MM.1S (cell line): ENCODE results near the gene XAGE2.
"Not testable (repeated sequence)": the region's sequence is repeated elsewhere in the genome, so short reads cannot be mapped to it uniquely, and the experiment has no call there.

ENCODE experiments used
- DNase-seq: peaks from one replicate; pipeline ENCODE4 v3.0.0-alpha.2; 2015
- H2AFZ ChIP-seq: fragments of 300-600 bp; sonication (generic); 2 replicates; pipeline ENCODE4 v1.6.0; 2016; ENCODE audit warnings: antibody characterized with exemption, low read length
- H3F3A ChIP-seq: fragments of 300-600 bp; sonication (generic); 2 replicates; pipeline ENCODE4 v1.6.1; 2016; ENCODE audit warnings: mild to moderate bottlenecking, antibody characterized with exemption, low read length, moderate library complexity, mixed read lengths; ENCODE audit not compliant: insufficient read depth
- H3K27ac ChIP-seq: fragments of 300-600 bp; sonication (generic); 2 replicates; pipeline ENCODE4 v1.5.1; 2016; ENCODE audit warnings: mild to moderate bottlenecking, low read length
- H3K27me3 ChIP-seq: fragments of 300-600 bp; sonication (generic); replicated peaks from 2 replicates; pipeline ENCODE4 v1.6.0; 2016; ENCODE audit warnings: low read length; ENCODE audit not compliant: insufficient read depth
- H3K36me3 ChIP-seq: fragments of 300-600 bp; sonication (generic); replicated peaks from 2 replicates; pipeline ENCODE4 v1.6.1; 2016; ENCODE audit warnings: mild to moderate bottlenecking, low read length, mixed read lengths; ENCODE audit not compliant: insufficient read depth
- H3K4me1 ChIP-seq: fragments of 300-600 bp; sonication (generic); 2 replicates; pipeline ENCODE4 v1.6.1; 2016; ENCODE audit warnings: low read length, mixed read lengths
- H3K4me2 ChIP-seq: fragments of 300-600 bp; sonication (generic); 2 replicates; pipeline ENCODE4 v1.6.0; 2016; ENCODE audit warnings: low read depth, low read length
- H3K4me3 ChIP-seq: fragments of 300-600 bp; sonication (generic); 2 replicates; pipeline ENCODE4 v1.5.1; 2016; ENCODE audit warnings: low read length, mixed read lengths
- H3K79me2 ChIP-seq: fragments of 300-600 bp; sonication (generic); 2 replicates; pipeline ENCODE4 v1.6.1; 2016; ENCODE audit warnings: mixed run types, low read length, mixed read lengths
- H3K9ac ChIP-seq: fragments of 300-600 bp; sonication (generic); 2 replicates; pipeline ENCODE4 v1.6.1; 2016; ENCODE audit warnings: low read length, mixed read lengths
- H3K9me2 ChIP-seq: fragments of 300-600 bp; sonication (generic); replicated peaks from 2 replicates; pipeline ENCODE4 v1.6.1; 2016; ENCODE audit warnings: mild to moderate bottlenecking, low read length, mixed read lengths; ENCODE audit not compliant: insufficient read depth
- H3K9me3 ChIP-seq: fragments of 300-600 bp; sonication (generic); replicated peaks from 2 replicates; pipeline ENCODE4 v1.6.1; 2016; ENCODE audit warnings: mild to moderate bottlenecking, low read length, mixed read lengths; ENCODE audit not compliant: insufficient read depth
- H4K20me1 ChIP-seq: fragments of 300-600 bp; sonication (generic); 2 replicates; pipeline ENCODE4 v1.6.1; 2016; ENCODE audit warnings: mild to moderate bottlenecking, low read length, moderate library complexity, mixed read lengths; ENCODE audit not compliant: insufficient read depth
- EZH2 ChIP-seq: fragments of 300-600 bp; sonication (generic); optimal IDR thresholded peaks from 2 replicates; pipeline ENCODE3; 2017; ENCODE audit warnings: low read depth, mild to moderate bottlenecking, antibody characterized with exemption, low read length, mixed read lengths
- EZH2phosphoT487 ChIP-seq: fragments of 300-600 bp; sonication (generic); IDR thresholded peaks from 2 replicates; pipeline ENCODE4 v1.6.1; 2018; ENCODE audit warnings: antibody characterized with exemption, low read length
- TF ChIP-seq, protein P1 (sequence below): fragments of 300-600 bp; sonication (generic); IDR thresholded peaks from 2 replicates; pipeline ENCODE4 v1.5.1; 2016; ENCODE audit warnings: antibody characterized with exemption, low read length, mixed read lengths

Gene XAGE2

DNA sequence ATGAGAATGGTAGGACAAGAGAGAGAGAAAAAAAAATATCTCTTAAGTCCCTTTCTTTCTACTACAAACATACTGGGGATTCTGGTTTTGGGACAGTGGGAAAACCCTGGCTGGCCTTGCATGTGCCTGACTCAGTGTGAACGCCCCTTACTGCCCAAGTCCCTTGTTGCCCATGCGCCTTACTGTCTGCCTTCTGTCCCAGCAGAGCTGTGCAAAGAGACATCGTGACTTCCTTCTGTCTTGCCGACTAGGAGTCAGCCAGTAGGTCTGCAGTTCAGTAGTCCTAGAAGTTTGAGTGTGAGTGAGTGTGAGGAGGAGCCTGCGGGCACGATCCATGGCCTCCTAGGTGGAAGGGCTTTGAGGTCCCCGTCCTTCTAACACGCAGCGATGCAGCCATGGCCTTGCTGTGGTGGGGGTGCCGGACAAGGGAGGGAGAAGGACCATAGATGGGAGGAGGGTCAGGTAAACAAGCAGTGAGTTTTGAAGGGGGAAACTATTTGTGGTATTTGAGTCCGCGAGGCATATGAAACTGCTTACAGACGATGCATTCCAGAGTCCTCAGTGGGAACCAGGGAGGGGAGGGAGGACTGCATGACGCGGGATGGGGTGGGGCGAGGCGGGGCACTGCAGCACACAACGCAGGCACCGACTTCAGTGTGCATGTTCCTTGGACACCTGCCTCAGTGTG, at the start of gene XAGE2:
TSS of gene XAGE2 (plus strand) at position 654 of the 688 bp plus-strand sequence. CDS start 994 bp downstream, outside the sequence.
- H3K4me3 ChIP-seq: no peak within 1 kb of the TSS
- H3K9ac ChIP-seq: no peak within 1 kb of the TSS
- H3K9me3 ChIP-seq: no peaks in the 10 kb centered on the region
- no peaks in the 10 kb centered on the region for H4K20me1 ChIP-seq
- no peak within 1 kb of the TSS for H2AFZ ChIP-seq
- TF ChIP-seq EZH2phosphoT487 (no peak), EZH2 (no peak)
- TF ChIP-seq, protein P1, sequence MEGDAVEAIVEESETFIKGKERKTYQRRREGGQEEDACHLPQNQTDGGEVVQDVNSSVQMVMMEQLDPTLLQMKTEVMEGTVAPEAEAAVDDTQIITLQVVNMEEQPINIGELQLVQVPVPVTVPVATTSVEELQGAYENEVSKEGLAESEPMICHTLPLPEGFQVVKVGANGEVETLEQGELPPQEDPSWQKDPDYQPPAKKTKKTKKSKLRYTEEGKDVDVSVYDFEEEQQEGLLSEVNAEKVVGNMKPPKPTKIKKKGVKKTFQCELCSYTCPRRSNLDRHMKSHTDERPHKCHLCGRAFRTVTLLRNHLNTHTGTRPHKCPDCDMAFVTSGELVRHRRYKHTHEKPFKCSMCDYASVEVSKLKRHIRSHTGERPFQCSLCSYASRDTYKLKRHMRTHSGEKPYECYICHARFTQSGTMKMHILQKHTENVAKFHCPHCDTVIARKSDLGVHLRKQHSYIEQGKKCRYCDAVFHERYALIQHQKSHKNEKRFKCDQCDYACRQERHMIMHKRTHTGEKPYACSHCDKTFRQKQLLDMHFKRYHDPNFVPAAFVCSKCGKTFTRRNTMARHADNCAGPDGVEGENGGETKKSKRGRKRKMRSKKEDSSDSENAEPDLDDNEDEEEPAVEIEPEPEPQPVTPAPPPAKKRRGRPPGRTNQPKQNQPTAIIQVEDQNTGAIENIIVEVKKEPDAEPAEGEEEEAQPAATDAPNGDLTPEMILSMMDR: no peak
- no peaks in the 10 kb centered on the region for H3K36me3 ChIP-seq
- H3K9me2 ChIP-seq: no peaks in the 10 kb centered on the region
- no peaks in the 10 kb centered on the region for H3K79me2 ChIP-seq
- no peaks in the 10 kb centered on the region for H3K4me1 ChIP-seq
- H3K27ac ChIP-seq: no peak within 1 kb of the TSS
- no peak for DNase-seq
- H3F3A ChIP-seq: no peaks in the 10 kb centered on the region
- H3K4me2 ChIP-seq: no peak within 1 kb of the TSS
- H3K27me3 ChIP-seq: no peaks in the 10 kb centered on the region

DNA sequence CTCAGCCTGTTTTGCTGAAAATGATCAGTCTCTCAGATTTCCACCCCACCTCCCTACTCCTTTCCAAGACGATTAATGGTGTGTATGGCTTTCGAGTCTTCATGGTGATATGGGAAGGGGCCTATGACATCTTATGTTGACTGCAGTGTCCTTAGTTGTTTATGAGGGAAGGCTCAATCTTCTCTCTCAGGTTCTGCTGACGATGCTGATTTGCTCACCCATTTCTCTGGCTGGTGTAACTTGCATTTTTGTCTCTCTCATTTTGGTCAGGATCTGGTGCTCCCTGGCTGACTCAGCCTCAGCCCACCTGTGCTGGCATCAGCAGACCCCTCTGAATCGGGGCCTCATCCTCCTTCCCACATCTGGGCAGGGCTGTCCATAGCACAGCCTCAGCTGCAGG, 31.4 kb upstream of the XAGE2 start:
- TF ChIP-seq, protein P1: no peak
- TF ChIP-seq EZH2: no peak
- no peak for TF ChIP-seq EZH2phosphoT487
- no peaks in the 10 kb centered on the region for H3K9me2 ChIP-seq
- H3K4me2 ChIP-seq: no peak overlapping the region
- no peaks in the 10 kb centered on the region for H3K27me3 ChIP-seq
- H3K36me3 ChIP-seq: no peaks in the 10 kb centered on the region
- no peak for DNase-seq
- H3K9ac ChIP-seq: no peak overlapping the region
- no peaks in the 10 kb centered on the region for H3K4me1 ChIP-seq
- H3K9me3 ChIP-seq: no peaks in the 10 kb centered on the region
- no peak overlapping the region for H3K4me3 ChIP-seq
- no peak overlapping the region for H2AFZ ChIP-seq
- no peak overlapping the region for H3K27ac ChIP-seq
- no peaks in the 10 kb centered on the region for H3F3A ChIP-seq
- no peaks in the 10 kb centered on the region for H3K79me2 ChIP-seq
- H4K20me1 ChIP-seq: no peaks in the 10 kb centered on the region

GRCh38 chrX:52341493-52341892, 27.3 kb upstream of the XAGE2 start:
- no peak for DNase-seq
- H2AFZ ChIP-seq: no peak overlapping the region
- TF ChIP-seq, protein P1: no peak
- no peak for TF ChIP-seq EZH2
- TF ChIP-seq EZH2phosphoT487: no peak
- no peak overlapping the region for H3K9ac ChIP-seq
- H4K20me1 ChIP-seq: no peaks in the 10 kb centered on the region
- no peak overlapping the region for H3K4me2 ChIP-seq
- H3K9me2 ChIP-seq: no peaks in the 10 kb centered on the region
- H3K9me3 ChIP-seq: no peaks in the 10 kb centered on the region
- no peak overlapping the region for H3K27ac ChIP-seq
- no peaks in the 10 kb centered on the region for H3K36me3 ChIP-seq
- H3K4me1 ChIP-seq: no peaks in the 10 kb centered on the region
- no peak overlapping the region for H3K4me3 ChIP-seq
- no peaks in the 10 kb centered on the region for H3F3A ChIP-seq
- no peaks in the 10 kb centered on the region for H3K79me2 ChIP-seq
- H3K27me3 ChIP-seq: no peaks in the 10 kb centered on the region

- H3K27me3 ChIP-seq, H3K4me3 ChIP-seq, DNase-seq, H3K36me3 ChIP-seq, H3K4me1 ChIP-seq, H3K27ac ChIP-seq, H3K9me3 ChIP-seq, H3K4me2 ChIP-seq, H3K9ac ChIP-seq, H3K79me2 ChIP-seq, H2AFZ ChIP-seq, H3F3A ChIP-seq, H4K20me1 ChIP-seq, H3K9me2 ChIP-seq: not testable (repeated sequence)
Measured at GRCh38 chrX:52343131-52343530, 25.7 kb upstream of the XAGE2 start.
